SJCRH30 (cell line): ENCODE measurements around the gene VPS26A. TPM values are rescaled to one million over a fixed set of nuclear protein-coding genes. Genes with fewer than 3 reads are reported as not detected.

Experiments used
- DNase-seq, 2 experiments: peaks; one replicate each; pipeline ENCODE4 v3.0.0-alpha.2; 2015 to 2020
- H3K27ac ChIP-seq: fragments of 250-450 bp; sonication (Bioruptor Pico); 2 replicates; pipeline ENCODE4 v1.5.1; 2020; ENCODE audit warnings: mild to moderate bottlenecking, moderate library complexity
- H3K27me3 ChIP-seq: fragments of 250-450 bp; sonication (Bioruptor Pico); 2 replicates; pipeline ENCODE4 v1.5.1; 2020; ENCODE audit warnings: mild to moderate bottlenecking, moderate library complexity
- H3K36me3 ChIP-seq: fragments of 250-450 bp; sonication (Bioruptor Pico); 2 replicates; pipeline ENCODE4 v1.5.1; 2020; ENCODE audit warnings: mild to moderate bottlenecking, moderate library complexity
- H3K4me1 ChIP-seq: fragments of 250-450 bp; sonication (Bioruptor Pico); 2 replicates; pipeline ENCODE4 v1.5.1; 2020; ENCODE audit warnings: mild to moderate bottlenecking, moderate library complexity
- H3K4me3 ChIP-seq: fragments of 250-450 bp; sonication (Bioruptor Pico); 2 replicates; pipeline ENCODE4 v1.5.1; 2020; ENCODE audit warnings: mild to moderate bottlenecking, moderate library complexity
- H3K9me3 ChIP-seq: fragments of 250-450 bp; sonication (Bioruptor Pico); replicated peaks from 2 replicates; pipeline ENCODE4 v1.5.1; 2020; ENCODE audit warnings: mild to moderate bottlenecking, moderate library complexity
- total RNA-seq: library from RNA; depleted of rRNA; stranded (reverse); fragments of >200 nt; shearing (Covaris generic); gene quantifications from 2 replicates; pipeline ENCODE4 v1.2.3, GENCODE V29; 2014

VPS26A gene
- total RNA-seq, 1 experiment from 2014 or later: 25.3 TPM

DNA sequence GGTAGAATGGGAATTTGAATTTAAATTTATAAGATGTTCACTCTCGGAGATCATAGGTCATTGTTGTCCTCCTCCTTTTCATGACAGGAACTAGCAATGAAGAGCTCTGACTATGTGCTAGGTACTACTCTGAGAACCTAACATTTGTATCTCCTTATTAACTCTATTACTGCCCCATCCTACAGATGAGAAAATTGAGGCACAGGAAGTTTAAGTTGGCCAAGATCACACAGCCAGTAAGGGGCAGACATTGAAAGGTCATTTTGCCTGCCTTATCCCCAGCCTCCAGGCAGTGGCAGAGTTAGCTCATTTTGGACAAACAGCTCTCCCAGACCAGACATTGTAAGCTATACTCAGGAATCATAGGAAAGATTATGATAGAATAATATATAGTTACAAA is 30.0 kb upstream of the VPS26A start:
- Histone ChIP-seq H3K27ac (no peak overlapping the region), H3K9me3 (no peaks in the 10 kb centered on the region), H3K36me3 (no peaks in the 10 kb centered on the region), H3K4me3 (no peak overlapping the region), H3K4me1 (no peaks in the 10 kb centered on the region), H3K27me3 (no peaks in the 10 kb centered on the region)
- DNase-seq: peak in 1 of 2 experiments; percentile 6

DNA sequence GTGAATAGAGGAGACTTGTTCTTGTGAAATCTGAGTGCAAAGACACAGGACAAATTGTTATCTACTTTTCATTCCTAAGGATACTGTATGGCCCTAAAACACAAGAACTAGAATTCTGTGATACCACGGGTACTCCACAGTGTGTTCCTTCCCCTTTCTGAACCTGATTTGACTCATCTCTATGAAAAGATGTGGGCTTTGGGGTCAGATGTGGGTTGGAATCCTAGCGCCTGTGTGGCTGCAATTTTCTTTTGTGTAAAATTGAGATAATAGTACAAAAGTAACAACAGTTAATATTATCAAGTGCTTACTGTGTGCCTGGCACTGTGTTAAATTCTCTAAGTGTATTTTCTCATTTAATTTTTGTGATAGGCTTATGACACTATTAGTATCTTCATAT is 27.9 kb upstream of the VPS26A start:
- DNase-seq: no peak
- Histone ChIP-seq H3K4me1 (no peaks in the 10 kb centered on the region), H3K27ac (no peak overlapping the region), H3K9me3 (no peaks in the 10 kb centered on the region), H3K27me3 (no peaks in the 10 kb centered on the region), H3K36me3 (no peaks in the 10 kb centered on the region), H3K4me3 (no peak overlapping the region)

DNA sequence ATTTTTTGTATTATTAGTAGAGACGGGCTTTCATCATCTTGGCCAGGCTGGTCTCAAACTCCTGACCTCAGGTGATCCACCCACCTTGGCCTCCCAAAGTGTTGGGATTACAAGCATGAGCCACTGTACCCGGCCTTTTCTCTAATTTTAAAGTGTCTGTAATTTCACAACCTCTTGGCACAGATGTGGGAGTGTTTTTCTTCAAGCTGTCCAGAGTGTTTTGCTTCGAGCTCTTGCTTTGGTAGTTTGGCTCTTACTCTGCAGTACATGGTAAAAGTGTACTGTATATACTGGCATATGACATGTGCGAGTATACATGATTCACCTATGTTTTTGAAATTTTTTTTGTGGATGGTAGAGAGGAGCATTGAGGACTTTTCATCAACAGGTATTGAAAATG is 26.2 kb upstream of the VPS26A start:
- Histone ChIP-seq H3K36me3 (no peaks in the 10 kb centered on the region), H3K4me3 (no peak overlapping the region), H3K9me3 (no peaks in the 10 kb centered on the region), H3K4me1 (no peaks in the 10 kb centered on the region), H3K27ac (no peak overlapping the region), H3K27me3 (no peaks in the 10 kb centered on the region)
- no peak for DNase-seq

GRCh38 chr10:69100136-69100872 is 23.7 kb upstream of the VPS26A start:
- Histone ChIP-seq H3K4me1 (no peaks in the 10 kb centered on the region), H3K27ac (no peak overlapping the region), H3K36me3 (no peaks in the 10 kb centered on the region), H3K9me3 (no peaks in the 10 kb centered on the region), H3K4me3 (no peak overlapping the region), H3K27me3 (no peaks in the 10 kb centered on the region)
- DNase-seq: no peak

DNA sequence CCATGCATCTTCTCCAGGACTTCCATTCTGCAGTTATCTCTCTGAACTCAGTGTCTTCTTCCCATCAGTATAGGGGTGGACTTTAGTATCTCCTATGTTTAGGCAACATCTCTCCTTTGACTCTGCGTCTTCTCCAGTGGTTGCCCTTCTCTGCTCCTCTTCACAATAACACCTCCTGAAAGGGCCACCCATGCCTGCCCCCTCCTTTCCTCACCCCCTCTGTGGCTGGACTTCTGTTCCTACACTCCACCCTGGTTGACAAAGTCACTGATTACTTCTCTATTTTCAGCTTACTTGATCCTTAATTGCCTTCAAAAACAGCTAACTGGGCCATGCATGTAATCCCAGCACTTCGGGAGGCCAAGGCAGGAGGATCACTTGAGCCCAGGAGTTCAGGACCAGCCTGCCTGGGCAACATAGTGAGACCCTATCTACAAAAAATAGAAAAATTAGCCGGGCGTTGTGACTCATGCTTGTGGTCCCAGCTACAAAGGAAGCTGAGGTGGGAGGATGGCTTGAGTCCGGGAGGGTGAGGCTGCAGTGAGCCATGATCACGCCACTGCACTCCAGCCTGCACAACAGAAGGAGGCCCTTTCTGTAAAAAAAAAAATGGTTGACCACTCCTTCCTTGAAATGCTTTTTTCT is 22.4 kb upstream of the VPS26A start:
- H3K9me3 ChIP-seq: no peaks in the 10 kb centered on the region
- H3K36me3 ChIP-seq: no peaks in the 10 kb centered on the region
- H3K4me1 ChIP-seq: no peaks in the 10 kb centered on the region
- H3K27me3 ChIP-seq: no peaks in the 10 kb centered on the region
- no peak overlapping the region for H3K4me3 ChIP-seq
- H3K27ac ChIP-seq: no peak overlapping the region
- DNase-seq: no peak

GRCh38 chr10:69102440-69102839 is 21.5 kb upstream of the VPS26A start:
- no peaks in the 10 kb centered on the region for H3K36me3 ChIP-seq
- H3K4me3 ChIP-seq: no peak overlapping the region
- H3K4me1 ChIP-seq: no peaks in the 10 kb centered on the region
- no peak for DNase-seq
- H3K9me3 ChIP-seq: no peaks in the 10 kb centered on the region
- no peak overlapping the region for H3K27ac ChIP-seq
- H3K27me3 ChIP-seq: no peaks in the 10 kb centered on the region

- Histone ChIP-seq H3K27me3 (no peaks in the 10 kb centered on the region), H3K27ac (no peak overlapping the region), H3K36me3 (no peaks in the 10 kb centered on the region), H3K4me1 (no peaks in the 10 kb centered on the region), H3K4me3 (no peak overlapping the region), H3K9me3 (no peaks in the 10 kb centered on the region)
- DNase-seq: no peak
These were observed 20.2 kb upstream of the VPS26A start for GRCh38 chr10:69103784-69104183.

GRCh38 chr10:69104994-69105790 is 18.8 kb upstream of the VPS26A start:
- H3K36me3 ChIP-seq: no peaks in the 10 kb centered on the region
- no peak overlapping the region for H3K27ac ChIP-seq
- no peaks in the 10 kb centered on the region for H3K27me3 ChIP-seq
- no peak for DNase-seq
- no peaks in the 10 kb centered on the region for H3K9me3 ChIP-seq
- no peak overlapping the region for H3K4me3 ChIP-seq
- H3K4me1 ChIP-seq: no peaks in the 10 kb centered on the region

DNA sequence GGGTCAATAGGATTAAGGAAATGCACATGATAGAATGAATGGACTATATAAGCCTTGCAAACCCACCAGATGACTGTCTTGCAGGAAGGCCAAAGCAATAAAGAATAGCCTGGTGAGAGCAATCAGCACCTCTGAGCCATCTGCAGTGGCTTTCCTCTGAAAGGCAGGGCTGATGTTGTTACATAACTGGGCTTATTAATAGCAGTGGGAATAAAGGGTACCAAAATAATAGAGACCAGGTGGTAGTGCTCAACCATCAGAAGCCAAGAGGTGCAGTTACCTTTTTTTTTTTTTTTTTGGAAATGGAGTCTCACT is 16.8 kb upstream of the VPS26A start:
- no peak for DNase-seq
- Histone ChIP-seq H3K4me1 (no peaks in the 10 kb centered on the region), H3K9me3 (no peaks in the 10 kb centered on the region), H3K4me3 (no peak overlapping the region), H3K36me3 (no peaks in the 10 kb centered on the region), H3K27me3 (no peaks in the 10 kb centered on the region), H3K27ac (no peak overlapping the region)

GRCh38 chr10:69107699-69108098 is 16.3 kb upstream of the VPS26A start:
- no peak overlapping the region for H3K4me3 ChIP-seq
- H3K27me3 ChIP-seq: no peaks in the 10 kb centered on the region
- no peak overlapping the region for H3K27ac ChIP-seq
- no peaks in the 10 kb centered on the region for H3K4me1 ChIP-seq
- no peaks in the 10 kb centered on the region for H3K36me3 ChIP-seq
- DNase-seq: no peak
- H3K9me3 ChIP-seq: no peaks in the 10 kb centered on the region

- Histone ChIP-seq H3K4me1 (no peaks in the 10 kb centered on the region), H3K27me3 (no peaks in the 10 kb centered on the region), H3K27ac (no peak overlapping the region), H3K36me3 (no peaks in the 10 kb centered on the region), H3K9me3 (no peaks in the 10 kb centered on the region), H3K4me3 (no peak overlapping the region)
- no peak for DNase-seq
These were observed 4.1 kb upstream of the VPS26A start for GRCh38 chr10:69119896-69120295.

- peak; percentile 68 to 77 for DNase-seq
These were observed 652 bp upstream of the VPS26A start for GRCh38 chr10:69123306-69123746.

DNA sequence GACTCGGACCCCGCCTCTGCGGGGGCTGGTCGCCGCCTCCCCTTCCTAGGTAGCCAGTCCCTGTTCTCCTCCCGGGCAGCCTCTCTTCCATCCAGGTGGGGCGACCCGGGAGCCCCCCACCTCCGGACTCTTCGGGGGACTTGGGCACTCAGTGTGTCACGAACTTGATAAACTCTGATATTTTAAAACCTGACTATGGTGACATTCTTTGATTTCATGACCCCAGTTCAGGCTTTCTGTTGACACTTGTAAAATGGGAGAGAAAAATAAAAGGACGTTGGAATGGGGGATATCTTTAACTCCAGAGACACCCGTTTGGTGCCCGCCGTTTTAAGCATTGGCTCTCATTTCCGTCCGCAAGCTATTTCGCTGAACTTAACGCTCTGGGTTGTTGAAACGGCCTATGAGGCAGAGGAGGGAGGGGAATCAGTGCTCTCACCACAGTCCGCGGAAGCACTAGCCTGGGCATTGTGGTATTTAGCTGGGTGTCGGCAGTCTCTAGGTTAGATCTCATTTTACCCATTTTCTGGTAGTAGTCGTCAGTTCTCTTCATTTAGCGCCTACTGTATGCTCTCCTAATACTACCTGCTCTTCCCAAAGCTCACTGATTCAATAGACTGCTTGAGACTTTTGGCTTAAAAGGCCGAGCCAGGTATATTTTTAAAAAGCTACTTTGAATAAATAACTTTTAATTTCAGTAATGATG is 738 bp downstream of the VPS26A start:
- peak; percentile 28 to 55 for DNase-seq
- Histone ChIP-seq H3K4me1 (no peaks in the 10 kb centered on the region), H3K27me3 (no peaks in the 10 kb centered on the region), H3K9me3 (no peaks in the 10 kb centered on the region), H3K4me3 (peak overlapping the region; percentile 69), H3K36me3 (no peaks in the 10 kb centered on the region), H3K27ac (peak overlapping the region; percentile 37)

More at GRCh38 chr10:69123306-69123746, 652 bp upstream of the VPS26A start:
- H3K27ac ChIP-seq: peak overlapping the region; percentile 50
- H3K4me1 ChIP-seq: no peaks in the 10 kb centered on the region
- no peaks in the 10 kb centered on the region for H3K36me3 ChIP-seq
- no peaks in the 10 kb centered on the region for H3K9me3 ChIP-seq
- H3K4me3 ChIP-seq: peak overlapping the region; percentile 69
- H3K27me3 ChIP-seq: no peaks in the 10 kb centered on the region

DNA sequence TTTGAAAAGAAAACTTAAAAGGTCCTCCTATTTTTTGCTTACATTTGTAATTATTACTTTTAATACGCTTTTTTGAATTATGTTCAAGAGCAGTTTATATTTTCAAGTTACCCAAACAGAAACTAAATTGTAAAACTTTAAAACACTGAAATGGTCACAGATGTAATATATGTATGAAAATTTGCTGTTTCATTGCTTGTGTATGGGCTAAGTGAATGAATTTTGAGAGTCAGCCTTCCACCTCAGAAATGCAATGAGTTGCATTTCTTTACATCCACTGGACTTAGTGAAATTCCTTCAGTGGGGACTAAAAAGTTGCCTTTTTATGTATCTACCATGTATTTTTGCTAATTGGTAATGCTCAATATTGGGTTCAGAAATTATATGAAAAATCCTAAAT is 1.6 kb downstream of the VPS26A start:
- Histone ChIP-seq H3K27me3 (no peaks in the 10 kb centered on the region), H3K36me3 (no peaks in the 10 kb centered on the region), H3K9me3 (no peaks in the 10 kb centered on the region), H3K4me3 (no peak overlapping the region), H3K4me1 (no peaks in the 10 kb centered on the region), H3K27ac (no peak overlapping the region)
- no peak for DNase-seq

DNA sequence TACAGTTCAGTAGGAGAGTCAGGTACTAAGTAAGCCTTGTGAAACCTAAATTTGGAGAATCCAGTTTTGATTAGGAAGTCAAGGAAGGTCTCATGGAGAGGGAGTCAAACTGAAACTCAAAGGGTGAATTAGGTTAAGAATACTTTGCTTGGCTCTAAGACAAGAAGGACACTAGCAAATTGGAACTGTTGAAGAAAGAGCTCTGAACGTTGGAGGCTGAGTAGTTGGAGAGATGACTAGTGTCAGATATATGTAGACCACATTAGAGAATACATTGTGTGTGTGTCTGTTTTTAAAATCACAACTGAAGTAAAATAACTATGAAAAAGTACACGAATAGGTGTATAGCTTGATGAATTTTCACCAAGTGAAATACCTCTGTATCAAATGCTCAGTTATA is 6.3 kb downstream of the VPS26A start:
- no peak for DNase-seq
- no peak overlapping the region for H3K27ac ChIP-seq
- H3K36me3 ChIP-seq: no peaks in the 10 kb centered on the region; the same call in 1 of the 2 replicates
- no peaks in the 10 kb centered on the region for H3K27me3 ChIP-seq
- H3K4me1 ChIP-seq: no peaks in the 10 kb centered on the region
- no peaks in the 10 kb centered on the region for H3K9me3 ChIP-seq
- no peak overlapping the region for H3K4me3 ChIP-seq
